ENCODE data around the gene RTN1. TPM values are rescaled to one million over a fixed set of nuclear protein-coding genes. Genes with fewer than 3 reads are reported as not detected.
A peak's percentile ranks its signal among the peaks of the same experiment; 100 is the strongest.

The RTN1 gene
- total RNA-seq, 1 donor from 2014 or later = 5.2 TPM

DNA sequence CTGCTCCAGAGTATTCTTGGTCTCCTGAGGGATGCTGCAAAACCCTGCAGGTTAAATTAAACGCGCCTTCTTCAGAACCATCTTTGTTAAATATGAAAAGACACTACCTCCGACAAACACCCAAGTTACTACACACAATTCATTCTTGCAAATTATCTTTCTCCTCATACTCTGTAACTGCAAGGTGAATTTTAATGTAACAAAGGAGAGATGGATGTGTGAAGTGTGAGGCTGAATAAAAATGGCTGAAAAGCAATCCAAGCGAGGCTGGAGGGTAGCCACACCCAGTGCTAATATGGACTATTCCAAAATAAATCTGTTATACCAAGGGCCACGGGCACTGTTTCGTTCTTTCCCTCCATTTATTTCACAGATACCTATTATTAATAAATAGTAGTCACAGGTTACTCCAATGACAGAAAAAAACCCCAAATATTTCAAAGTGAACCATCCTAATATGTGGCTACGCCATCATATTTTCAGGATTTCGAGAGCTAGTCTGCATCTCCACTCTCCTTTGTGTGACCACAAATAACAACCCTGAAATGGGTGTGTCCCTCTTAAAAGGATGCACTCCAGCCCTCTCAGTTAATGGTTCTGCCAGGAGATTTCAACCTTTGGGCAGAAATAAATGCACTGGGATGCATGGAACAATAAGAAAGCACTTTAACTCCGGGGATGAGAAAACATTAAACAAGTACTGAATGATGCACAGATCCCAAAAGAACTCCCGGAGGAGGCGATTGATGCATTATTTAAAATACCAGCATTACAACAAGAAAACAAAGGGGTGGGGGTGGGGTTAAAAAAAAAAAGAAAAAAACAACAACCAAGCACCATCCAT, 240.9 kb downstream of the RTN1 start:
- DNase-seq (ENCODE audit: low spot score) = no peak

DNA sequence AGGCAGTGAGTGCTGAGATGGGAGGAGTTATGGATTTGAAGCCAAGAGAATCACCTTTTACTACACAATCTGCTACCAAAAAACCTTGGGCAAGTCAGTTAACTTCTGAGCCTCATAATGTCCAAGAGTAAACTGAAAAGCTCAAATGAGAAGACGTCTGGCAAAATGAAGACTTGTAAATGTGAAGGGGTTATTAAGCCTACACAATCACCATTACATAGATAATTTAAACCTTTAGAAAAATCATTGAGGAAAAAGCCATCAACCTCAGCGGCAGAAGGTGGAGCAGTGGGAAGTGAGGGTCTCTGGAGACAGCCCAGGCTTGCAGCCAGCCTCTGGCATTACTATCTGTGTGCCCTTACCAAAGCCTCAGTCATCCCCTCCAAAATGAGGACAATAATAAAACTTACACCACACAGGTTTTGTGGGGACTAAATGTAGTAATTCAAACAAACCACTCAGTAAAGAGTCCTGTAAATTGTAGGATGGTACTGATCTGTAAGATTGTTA, 243.5 kb downstream of the RTN1 start:
- no peak for DNase-seq (ENCODE audit: low spot score)

DNA sequence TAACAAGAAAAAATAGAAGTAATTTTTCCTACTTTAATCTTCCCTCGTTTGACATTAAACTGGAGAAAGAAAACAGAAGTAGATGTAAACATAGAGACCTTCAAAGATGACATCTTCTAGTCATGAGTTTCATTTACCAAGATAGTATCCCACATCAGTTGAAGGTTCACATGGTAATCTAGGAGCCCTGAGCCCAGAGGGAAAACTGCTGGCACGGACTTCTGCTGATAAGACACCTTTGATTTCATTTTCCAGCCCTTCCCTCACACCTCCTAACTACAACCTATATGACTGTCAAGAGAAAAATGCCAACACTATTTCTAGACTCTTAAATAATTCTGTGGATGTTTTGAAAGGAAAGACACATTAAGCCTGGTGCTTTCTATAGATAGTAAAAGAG, 247.9 kb downstream of the RTN1 start:
- no peak for DNase-seq (ENCODE audit: low spot score)

DNA sequence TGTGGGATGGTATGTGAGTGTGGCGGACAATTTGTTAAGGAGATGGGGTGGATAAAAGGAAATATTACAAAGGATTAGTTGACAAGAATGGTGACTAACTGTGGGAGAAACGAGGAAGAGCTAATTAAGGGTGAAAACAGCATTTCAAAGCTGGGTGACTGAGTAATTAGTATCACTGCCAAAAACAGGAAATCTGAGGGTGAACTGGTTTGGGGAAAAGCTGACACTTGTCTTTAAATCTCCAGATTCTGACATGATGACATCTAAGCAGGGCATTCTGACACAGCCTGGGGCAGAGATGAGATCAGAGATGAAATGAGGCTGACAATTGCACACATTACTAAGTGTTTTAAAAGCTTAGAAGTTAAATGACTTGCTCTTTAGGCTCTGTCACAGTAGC, 251.5 kb downstream of the RTN1 start:
- DNase-seq (ENCODE audit: low spot score) = no peak

DNA sequence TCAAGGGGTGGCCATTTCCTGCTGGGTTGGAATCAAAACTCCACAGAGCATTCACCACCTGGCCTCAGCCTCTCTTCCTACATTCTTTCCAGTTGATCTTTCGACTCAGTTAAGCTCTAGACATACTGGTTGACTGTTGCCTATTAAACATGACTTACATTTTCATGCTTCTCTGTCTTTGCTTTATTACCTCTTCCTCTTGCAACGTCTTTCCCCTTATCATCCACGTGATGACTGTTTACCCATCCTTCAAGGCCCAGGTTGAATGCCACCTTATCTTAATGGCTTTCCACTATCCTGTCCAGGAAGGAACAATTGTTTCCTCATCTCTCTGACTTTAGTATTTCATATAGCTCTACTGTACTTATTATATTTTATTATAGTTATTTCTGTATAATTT, 269.5 kb downstream of the RTN1 start:
- DNase-seq (ENCODE audit: low spot score) = no peak

DNA sequence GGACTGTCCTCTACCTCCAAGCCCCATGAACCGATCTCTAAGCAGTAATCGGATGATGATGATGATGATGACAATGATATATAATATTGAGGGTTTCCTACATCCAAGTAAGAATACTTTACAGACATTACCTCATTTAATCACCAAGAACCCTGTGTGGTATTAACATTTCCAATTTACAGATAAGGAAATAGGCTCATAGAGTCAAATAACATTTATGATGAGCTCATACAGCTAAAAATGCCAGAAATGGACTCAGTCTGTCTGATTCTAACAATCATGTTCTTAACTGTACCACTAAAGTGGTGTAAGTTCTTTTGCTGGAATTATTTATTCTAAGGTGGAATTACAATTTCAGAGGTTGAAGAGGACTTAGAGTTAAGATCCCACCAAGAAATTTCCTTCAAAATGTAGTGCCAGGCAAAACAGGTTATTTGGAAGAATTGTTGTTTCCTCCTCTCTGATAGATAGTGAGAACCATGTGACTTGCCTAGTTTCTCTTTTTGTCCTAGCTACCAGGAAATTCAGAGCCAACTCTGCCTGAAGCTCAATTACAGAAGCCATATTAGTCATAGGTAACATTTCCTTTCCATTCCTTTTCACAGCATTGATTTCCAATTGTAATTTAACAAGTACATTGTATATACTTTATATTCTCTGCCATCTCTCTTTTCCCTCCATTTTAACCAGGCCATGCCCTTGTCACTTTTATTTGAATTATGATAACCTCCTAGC, 270.2 kb downstream of the RTN1 start:
- DNase-seq (ENCODE audit: low spot score) = no peak

DNA sequence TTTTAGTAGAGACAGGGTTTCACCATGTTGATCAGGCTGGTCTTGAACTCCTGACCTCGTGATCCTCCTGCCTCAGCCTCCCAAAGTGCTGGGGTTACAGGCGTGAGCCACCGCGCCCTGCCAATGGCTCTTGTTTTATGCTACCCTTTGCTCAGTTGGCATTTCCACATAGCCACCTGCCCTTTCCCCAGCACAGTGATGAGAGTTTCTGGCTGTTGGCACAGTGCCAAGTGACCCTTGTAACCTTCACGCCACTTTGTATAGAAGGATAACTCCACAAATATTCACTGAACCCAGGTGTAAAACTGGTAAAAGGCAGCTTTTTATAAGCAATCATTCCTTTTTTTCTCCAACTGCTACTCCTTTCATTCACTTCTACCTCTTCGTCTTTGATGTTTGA, 275.5 kb downstream of the RTN1 start:
- DNase-seq (ENCODE audit: low spot score) = no peak

DNA sequence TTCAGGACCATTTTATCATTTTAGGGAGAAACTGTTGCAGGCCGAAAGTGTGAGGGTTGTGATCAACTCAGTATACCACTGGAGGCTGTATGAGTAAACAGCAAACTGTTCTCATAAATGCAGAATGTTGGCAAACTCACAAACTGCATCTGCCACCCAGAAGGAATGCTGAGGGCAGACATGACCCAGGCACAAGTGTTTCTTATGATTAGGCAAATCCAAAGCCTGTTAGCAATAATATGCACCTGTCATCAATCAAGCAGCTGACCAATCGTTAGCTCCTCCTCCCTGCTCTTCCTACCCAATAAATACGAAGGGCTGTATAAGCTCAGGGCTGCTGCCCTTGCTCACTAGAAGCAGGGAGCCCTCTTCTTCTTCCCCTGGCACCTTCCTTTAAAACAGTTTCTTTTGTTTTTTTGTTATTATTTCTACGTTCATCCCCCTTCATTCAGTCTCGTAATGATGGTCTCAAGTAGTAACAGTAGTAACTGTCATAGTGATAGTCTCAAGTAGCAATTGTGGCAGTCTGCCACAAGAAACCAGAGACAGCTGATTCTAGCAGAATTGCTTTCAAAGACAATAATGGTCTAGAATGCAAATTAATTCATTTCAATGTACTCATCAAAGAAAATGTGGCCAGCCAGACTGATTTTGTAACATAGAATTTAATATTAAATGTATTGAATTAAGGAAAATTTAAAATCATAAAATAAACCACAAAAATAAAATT, 278.8 kb downstream of the RTN1 start:
- DNase-seq (ENCODE audit: low spot score) = no peak

DNA sequence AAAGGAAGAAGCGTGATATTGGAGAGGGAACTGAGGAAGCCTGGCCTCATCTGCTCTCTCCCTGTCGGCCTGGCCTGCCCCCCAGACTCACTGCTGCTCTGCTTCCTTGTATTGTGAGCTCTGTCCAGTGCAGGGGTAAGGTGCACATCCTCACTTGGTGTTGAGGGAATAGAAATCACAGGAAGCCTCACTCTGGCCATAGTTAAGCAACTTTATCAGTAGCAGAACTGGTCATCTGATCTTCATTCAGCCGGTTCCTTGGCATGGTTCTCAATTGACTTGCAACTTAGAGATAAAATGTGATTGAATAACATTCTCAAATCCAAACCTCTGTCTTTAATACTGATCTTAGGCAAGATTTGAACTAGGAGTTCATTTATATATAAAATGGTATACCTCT, 282.5 kb downstream of the RTN1 start:
- DNase-seq (ENCODE audit: low spot score) = no peak

DNA sequence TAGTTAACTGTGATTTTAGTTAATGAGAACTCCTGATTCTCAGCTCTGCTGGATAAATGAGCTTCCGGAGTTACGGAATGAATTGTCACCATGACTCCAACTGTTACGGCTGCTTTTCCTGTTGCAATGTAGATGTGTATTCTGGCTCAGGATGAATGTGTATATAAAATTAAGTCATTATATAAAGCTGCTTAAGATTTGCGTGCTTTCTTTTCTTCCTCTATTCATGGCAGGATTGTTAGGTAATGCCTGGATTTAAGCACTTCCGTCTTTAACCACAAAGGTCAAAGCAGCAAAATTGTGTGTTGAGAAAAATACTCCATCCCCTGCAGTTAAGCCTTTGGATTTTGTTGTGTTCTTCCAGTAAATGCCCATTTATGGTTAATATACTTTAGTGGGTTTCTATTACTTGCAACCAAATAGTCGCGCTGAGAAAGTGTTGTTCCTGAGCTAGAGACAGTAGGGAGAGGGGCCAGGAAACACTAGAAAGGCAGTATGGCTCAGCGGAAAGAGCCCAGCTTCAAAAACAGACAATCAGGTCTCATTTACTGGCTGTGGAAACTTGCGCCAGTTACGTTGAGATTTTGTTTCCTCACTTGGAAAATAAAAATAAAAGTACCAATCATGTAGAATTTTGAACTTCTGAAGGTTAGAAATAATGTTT, 284.6 kb downstream of the RTN1 start:
- no peak for DNase-seq (ENCODE audit: low spot score)

DNA sequence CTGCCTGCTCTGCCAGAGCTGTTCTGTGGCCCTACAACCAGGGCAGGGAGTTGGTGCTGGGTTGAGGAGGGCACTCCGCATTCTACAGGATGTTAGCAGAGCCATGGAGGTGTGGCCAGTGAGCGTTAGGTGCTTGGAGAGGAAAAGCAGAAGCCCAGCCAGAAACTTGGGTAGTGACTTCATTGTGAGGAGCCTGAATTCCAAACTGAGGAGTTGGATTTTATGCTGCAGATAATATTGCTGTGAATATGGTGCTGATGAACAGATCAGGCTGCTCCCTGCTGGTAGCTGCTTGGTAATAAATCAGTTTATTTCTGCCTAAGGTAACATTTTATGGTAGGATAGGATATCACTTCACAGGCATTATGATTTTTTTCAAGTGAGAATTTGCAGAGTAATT, 286.8 kb downstream of the RTN1 start:
- DNase-seq (ENCODE audit: low spot score) = no peak

DNA sequence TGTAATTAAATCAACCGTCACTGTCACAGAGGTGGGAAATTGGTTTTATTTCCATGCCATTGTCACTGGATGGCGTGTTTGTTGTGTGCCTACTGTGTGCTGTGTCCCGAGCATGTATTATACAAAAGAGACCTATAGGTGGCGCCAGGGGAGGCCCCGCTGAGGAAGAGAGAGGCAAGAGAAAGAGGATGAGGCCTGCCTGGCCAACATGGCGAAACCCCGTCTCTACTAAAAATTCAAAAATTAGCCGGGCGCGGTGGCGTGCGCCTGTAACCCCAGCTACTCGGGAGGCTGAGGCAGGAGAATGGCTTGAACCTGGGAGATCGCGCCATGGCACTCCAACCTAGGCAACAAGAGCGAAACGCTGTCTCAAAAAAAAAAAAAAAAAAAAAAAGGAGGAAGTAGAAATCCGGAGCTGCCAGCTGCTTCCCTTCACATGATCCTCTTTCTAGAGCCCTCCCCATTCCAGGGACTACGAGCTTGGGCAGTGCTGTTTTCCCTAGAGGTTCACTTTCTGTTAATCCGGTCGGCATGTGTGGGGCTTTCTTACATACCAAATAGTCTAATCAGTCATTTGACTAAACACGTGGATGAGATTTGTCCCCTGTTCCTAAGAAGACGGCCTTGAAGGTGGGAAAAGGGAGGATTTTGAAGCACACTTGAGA, 287.6 kb downstream of the RTN1 start:
- no peak for DNase-seq (ENCODE audit: low spot score)

DNA sequence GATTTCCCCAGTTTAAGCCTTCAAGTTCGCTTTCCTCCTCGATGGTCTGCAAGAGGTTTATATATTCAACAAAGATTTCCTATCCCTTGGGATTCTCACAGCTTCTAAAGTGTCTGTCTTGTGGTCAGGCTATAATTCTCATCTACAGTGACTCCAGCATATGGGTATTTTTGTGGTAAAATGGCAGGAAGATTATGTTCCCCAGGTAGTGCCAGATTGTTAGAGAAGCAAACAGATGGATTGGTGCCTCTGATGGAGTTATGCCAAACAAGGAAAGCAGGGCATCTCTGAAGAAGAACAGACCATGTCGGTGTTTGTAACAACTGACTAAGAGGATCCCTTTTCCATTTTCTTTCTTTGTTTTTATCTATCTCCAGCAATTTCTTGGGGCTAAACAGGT, 288.4 kb downstream of the RTN1 start:
- no peak for DNase-seq (ENCODE audit: low spot score)

DNA sequence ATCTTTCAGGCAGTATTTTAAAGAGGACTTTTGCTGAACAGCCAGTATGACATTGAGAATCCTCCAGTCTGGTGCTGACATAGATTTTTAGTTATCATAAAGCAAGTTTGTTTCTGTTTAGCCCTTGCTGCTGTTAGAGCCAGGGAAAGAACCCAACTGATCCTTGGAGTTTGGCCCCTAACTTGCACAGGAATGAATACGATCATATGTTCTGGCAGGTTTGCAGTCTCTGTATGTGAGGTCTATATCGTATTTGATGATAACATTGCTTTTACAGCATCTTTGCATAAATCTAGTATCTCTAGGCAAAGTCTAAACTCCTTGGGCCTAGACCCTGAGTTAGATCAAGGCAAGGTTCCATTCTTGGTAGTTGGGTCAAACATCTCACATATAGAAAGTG, 289.7 kb downstream of the RTN1 start:
- DNase-seq (ENCODE audit: low spot score) = no peak

DNA sequence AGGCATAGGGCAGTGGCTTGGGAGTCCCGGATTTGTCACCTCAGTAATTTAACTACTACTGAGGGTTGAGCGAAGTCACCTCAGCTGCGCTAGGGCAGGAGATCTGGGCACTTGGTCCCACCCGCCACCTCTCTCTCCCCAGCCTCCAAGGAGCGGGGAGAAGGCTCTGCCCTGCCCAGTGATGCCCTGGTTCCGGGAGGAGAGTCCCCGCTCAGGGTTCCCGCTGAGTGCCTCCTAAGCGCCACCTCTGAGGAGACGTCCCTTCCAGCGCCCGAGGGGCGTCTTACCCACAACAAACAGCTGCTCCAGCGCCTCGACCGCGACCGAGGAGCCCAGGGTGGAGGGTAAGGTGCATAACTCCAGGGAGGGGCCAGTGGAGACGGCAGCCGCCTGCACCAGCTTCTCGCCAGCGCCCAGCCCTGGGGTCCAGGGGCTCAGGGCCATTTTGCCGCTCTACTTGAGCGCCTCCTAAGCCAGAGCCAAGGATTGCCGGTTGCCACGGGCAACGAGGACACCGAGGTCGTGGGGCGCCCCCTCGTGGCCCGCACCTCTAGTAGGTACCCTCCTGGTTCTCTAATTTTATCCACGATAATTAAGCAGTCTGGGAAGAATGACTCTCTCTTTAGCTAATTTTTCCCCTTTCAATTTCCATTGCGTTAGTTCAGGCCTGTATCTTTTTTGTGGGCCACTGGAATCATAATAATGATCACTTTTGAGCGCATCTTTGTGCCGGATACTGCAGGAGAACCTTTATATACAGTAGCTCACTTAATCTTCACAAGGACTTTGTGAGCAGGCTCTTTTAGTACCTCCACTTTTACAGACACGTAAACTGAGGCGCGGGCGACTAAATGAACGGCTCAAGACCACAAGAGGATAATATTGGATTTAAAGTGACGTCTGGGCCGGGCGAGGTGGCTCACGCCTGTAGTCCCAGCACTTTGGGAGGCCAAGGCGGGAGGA, 294.0 kb downstream of the RTN1 start, which contains the start of gene CCDC175:
Gene CCDC175 (minus strand): TSS at position 481 of the 963 bp plus-strand sequence. CDS start 37 bp downstream, at position 444.
- peak; percentile 70 for DNase-seq (ENCODE audit: low spot score)

DNA sequence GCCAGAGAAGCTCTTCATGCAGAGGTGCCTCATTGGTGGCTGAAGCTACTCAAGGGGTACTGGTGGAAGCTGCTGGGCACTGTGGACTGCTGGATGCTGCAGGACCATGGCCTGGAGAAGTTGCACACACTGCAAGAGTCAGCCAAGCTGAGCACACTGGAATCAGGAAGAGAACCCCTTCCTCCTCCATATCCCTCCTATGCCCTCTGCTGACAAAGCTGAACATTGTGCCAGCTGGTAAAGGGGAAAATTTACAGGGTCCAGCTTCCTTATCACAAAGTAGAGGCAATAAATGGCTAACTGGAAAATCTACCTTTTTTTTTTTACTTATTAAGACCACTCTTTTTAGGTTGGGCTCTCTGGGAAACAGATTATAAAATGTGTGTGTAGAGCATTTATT, 300.5 kb downstream of the RTN1 start:
- DNase-seq (ENCODE audit: low spot score) = no peak

DNA sequence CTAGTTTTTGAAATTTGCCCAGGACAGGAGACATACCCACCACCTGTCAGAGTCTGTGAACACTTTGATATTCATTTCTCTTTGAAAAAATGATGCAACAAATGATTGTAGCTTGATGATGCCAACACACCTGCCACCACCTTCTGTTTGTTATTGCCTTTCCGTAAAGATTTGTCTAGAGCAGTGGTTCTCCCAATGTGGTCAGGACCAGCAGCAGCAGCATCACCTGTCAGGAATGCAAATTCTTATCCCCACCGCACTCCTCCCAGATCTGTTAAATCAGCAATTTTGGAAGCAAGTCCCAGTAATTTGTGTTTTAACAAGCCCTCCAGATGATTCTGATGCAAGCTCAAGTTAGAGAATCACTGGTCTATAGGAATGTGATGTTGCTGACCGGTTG, 303.9 kb downstream of the RTN1 start:
- DNase-seq (ENCODE audit: low spot score) = no peak

DNA sequence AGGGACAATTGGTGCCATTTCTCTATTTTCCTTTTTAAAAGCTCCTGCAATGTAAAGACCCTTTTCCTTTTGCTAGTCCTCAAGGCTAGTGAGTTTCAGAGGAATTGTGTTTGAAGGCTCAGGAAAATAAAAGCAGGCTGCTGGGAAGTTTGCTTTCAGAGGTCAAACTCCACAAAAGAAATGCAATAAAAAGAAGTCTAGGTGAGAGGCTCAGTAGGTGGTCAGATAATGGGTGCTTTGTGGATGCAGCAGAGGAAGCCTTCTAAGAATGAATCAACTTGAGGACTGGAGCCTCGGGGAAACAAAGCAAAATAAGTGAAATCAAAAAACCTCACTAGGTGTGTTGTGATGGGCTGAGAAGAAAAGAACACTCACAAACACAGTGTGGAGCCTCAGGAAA, 304.3 kb downstream of the RTN1 start:
- no peak for DNase-seq (ENCODE audit: low spot score)

DNA sequence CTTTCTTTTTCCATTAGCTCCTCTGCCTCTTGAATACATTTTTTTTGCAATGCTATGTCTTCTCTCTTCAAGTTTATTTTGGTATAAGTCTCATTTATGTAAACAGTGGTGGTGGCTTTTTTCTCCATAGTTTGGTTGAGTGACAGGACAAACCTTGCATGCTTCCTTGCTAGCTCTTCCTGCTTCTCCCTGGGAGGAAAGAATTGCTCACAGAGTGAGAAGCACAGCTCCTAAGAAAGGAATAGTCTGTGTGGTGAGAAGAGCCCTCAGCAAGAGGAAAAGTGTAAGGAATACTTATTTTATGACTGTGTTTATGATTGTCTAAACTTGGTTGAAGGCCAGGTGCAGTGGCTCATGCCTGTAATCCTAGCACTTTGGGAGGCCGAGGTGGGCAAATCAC, 305.5 kb downstream of the RTN1 start:
- no peak for DNase-seq (ENCODE audit: low spot score)

DNA sequence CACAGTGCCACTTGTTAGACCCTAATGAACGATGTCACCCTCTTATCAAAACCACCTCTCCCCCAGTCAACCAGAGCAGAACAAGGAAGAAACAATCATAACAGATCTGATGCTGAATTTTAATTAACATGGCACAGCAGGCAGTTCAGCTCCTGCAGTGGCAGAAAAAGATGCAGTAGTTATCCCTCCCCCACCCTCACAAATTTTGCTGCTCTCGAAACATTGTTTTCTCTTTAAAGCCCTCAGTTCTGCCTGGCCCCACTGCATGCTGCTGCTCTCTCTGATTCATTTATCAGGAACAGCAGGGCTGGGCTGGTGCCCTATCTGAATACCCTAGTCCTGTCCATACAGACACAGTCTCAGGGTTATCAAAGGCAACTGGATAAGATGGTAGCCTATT, 306.2 kb downstream of the RTN1 start:
- no peak for DNase-seq (ENCODE audit: low spot score)
